Neural cell (in vitro differentiated cells): ENCODE data around the gene SLC25A47. TPM values are rescaled to one million over a fixed set of nuclear protein-coding genes. Genes with fewer than 3 reads are reported as not detected.

Source experiments
- H2AFZ ChIP-seq: fragments of 200-600, 300-800 bp; sonication (generic), shearing (Covaris generic); 2 replicates; pipeline ENCODE4 v1.6.0; 2014; ENCODE audit warnings: low read depth, mild to moderate bottlenecking, antibody characterized with exemption, low read length, moderate library complexity
- H3F3A ChIP-seq: fragments of 200-600 bp; shearing (Covaris generic); 2 replicates; pipeline ENCODE4 v1.6.1; 2016; ENCODE audit warnings: mild to moderate bottlenecking, moderate library complexity, mixed read lengths, antibody characterized with exemption, low read length; ENCODE audit not compliant: insufficient read depth, poor library complexity, severe bottlenecking
- H3K27ac ChIP-seq: fragments of 200-600, 300-800 bp; sonication (generic), shearing (Covaris generic); 2 replicates; pipeline ENCODE4 v1.5.1; 2014; ENCODE audit warnings: mild to moderate bottlenecking, low read length, moderate library complexity
- H3K27me3 ChIP-seq: fragments of 300-800, 200-600 bp; sonication (generic), shearing (Covaris generic); 2 replicates; pipeline ENCODE4 v1.6.0; 2014; ENCODE audit warnings: mild to moderate bottlenecking, low read depth, low read length, moderate library complexity; ENCODE audit not compliant: insufficient read depth
- H3K36me3 ChIP-seq: fragments of 300-800, 200-600 bp; sonication (generic), shearing (Covaris generic); 2 replicates; pipeline ENCODE4 v1.5.1; 2014; ENCODE audit warnings: mild to moderate bottlenecking, antibody characterized with exemption, low read length, moderate library complexity; ENCODE audit not compliant: insufficient read depth
- H3K4me2 ChIP-seq: fragments of 300-800, 200-600 bp; sonication (generic), shearing (Covaris generic); 2 replicates; pipeline ENCODE4 v1.6.0; 2014; ENCODE audit warnings: mild to moderate bottlenecking, low read length
- H3K4me3 ChIP-seq: fragments of 300-800, 200-600 bp; sonication (generic), shearing (Covaris generic); 2 replicates; pipeline ENCODE4 v1.5.1; 2014; ENCODE audit warnings: mild to moderate bottlenecking, low read length, moderate library complexity
- H3K79me2 ChIP-seq: fragments of 200-600 bp; shearing (Covaris generic); replicated peaks from 2 replicates; pipeline ENCODE4 v1.6.0; 2014; ENCODE audit warnings: mild to moderate bottlenecking, low read length, moderate library complexity; ENCODE audit not compliant: insufficient read depth
- H3K9ac ChIP-seq: fragments of 300-800, 200-600 bp; sonication (generic), shearing (Covaris generic); 2 replicates; pipeline ENCODE4 v1.6.1; 2016; ENCODE audit warnings: mild to moderate bottlenecking, low read length, mixed read lengths
- H3K9me2 ChIP-seq: fragments of 200-600 bp; shearing (Covaris generic); 2 replicates; pipeline ENCODE4 v1.6.1; 2016; ENCODE audit warnings: mild to moderate bottlenecking, low read length, mixed read lengths; ENCODE audit not compliant: insufficient read depth
- H3K9me3 ChIP-seq: fragments of 200-600, 300-800 bp; sonication (generic), shearing (Covaris generic); 2 replicates; pipeline ENCODE4 v1.6.1; 2016; ENCODE audit warnings: mild to moderate bottlenecking, mixed run types, low read length, moderate library complexity, mixed read lengths
- H4K20me1 ChIP-seq: fragments of 200-600 bp; shearing (Covaris generic); 2 replicates; pipeline ENCODE4 v1.6.1; 2016; ENCODE audit warnings: mild to moderate bottlenecking, mixed run types; ENCODE audit not compliant: insufficient read depth
- EP300 ChIP-seq: fragments of 450-650 bp; conservative IDR thresholded peaks from 2 replicates; pipeline ENCODE4 v1.6.1; 2014; ENCODE audit warnings: antibody characterized with exemption, mild to moderate bottlenecking, moderate library complexity; ENCODE audit not compliant: poor library complexity, severe bottlenecking
- EZH2 ChIP-seq: fragments of 200-600, 300-800 bp; shearing (Covaris generic), sonication (generic); IDR thresholded peaks from 2 replicates; pipeline ENCODE4 v1.6.1; 2014; ENCODE audit warnings: antibody characterized with exemption, low read length, borderline replicate concordance, mild to moderate bottlenecking; ENCODE audit not compliant: insufficient read depth, poor library complexity, severe bottlenecking
- MXI1 ChIP-seq: fragments of 450-650 bp; conservative IDR thresholded peaks from 2 replicates; pipeline ENCODE4 v1.6.1; 2014; ENCODE audit warnings: antibody characterized with exemption, mild to moderate bottlenecking; ENCODE audit not compliant: poor library complexity, severe bottlenecking
- POLR2AphosphoS5 ChIP-seq: IDR thresholded peaks from 2 replicates; pipeline ENCODE4 v1.6.1; 2012
- RAD21 ChIP-seq: fragments of 450-650 bp; conservative IDR thresholded peaks from 2 replicates; pipeline ENCODE4 v1.6.1; 2014; ENCODE audit warnings: antibody characterized with exemption, mild to moderate bottlenecking, moderate library complexity
- SMC3 ChIP-seq: fragments of 450-650 bp; conservative IDR thresholded peaks from 2 replicates; pipeline ENCODE4 v1.6.1; 2014; ENCODE audit warnings: antibody characterized with exemption, mild to moderate bottlenecking, moderate library complexity; ENCODE audit not compliant: poor library complexity
- TAF1 ChIP-seq: IDR thresholded peaks from 2 replicates; pipeline ENCODE4 v1.6.1; 2012; ENCODE audit warnings: low read depth
- polyA plus RNA-seq: library from polyadenylated mRNA; depleted of rRNA; stranded (reverse); fragments of >200 nt; gene quantifications from 2 replicates; pipeline ENCODE4 v1.2.3, GENCODE V29; 2014
- TF ChIP-seq, protein P1 (sequence below): IDR thresholded peaks from 2 replicates; pipeline ENCODE4 v1.6.1; 2012; ENCODE audit warnings: borderline replicate concordance
- TF ChIP-seq, protein P2 (sequence below): fragments of 450-650 bp; IDR thresholded peaks from 2 replicates; pipeline ENCODE4 v1.5.1; 2014; ENCODE audit warnings: antibody characterized with exemption, mild to moderate bottlenecking, moderate library complexity; ENCODE audit not compliant: poor library complexity, severe bottlenecking

Gene SLC25A47
- polyA plus RNA-seq, 1 donor from 2014 or later: not detected

DNA sequence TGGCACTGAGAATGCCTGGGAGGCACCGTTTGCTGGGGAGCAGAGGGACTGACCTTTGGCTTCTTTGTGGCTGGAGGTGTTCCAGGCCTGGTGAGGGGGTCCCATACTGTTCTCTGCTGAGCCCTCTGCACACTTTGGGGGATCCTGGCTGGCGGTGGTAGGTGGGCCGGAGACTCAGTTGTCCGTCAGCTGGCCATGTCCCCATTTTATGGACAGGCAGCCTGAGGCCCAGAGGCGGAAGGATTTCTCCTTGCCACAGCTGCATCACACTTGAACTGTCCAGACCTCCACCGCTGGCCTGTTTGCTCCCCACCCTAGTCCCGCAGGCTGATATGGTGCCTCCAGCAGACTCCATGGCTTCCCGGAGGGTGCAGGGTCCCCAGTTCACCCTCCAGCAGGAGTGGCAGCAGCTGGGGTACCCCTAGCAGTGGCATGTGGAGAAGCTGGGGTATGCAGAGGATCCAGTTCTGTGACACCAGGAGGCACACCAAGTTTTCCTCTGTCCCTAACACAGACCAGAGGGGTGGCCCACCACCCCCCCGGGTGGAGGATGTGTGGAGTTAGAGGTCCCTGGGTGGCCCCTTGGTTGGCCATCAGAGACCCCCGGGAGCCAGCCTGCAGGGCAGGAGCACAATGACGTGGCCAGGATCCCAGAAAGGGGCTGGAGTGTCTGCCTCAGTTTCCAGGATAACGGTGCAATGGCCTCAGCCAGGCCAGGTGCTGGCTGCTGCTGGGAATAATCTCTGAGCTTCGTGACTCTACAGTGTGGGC lies 31.6 kb upstream of the SLC25A47 start:
- no peaks in the 10 kb centered on the region for H3K9me2 ChIP-seq
- H3K27me3 ChIP-seq: no peaks in the 10 kb centered on the region
- no peak overlapping the region for H2AFZ ChIP-seq
- TF ChIP-seq EP300 (no peak), MXI1 (no peak), EZH2 (no peak), POLR2AphosphoS5 (no peak), TAF1 (no peak), RAD21 (no peak), SMC3 (no peak)
- TF ChIP-seq, protein P1, sequence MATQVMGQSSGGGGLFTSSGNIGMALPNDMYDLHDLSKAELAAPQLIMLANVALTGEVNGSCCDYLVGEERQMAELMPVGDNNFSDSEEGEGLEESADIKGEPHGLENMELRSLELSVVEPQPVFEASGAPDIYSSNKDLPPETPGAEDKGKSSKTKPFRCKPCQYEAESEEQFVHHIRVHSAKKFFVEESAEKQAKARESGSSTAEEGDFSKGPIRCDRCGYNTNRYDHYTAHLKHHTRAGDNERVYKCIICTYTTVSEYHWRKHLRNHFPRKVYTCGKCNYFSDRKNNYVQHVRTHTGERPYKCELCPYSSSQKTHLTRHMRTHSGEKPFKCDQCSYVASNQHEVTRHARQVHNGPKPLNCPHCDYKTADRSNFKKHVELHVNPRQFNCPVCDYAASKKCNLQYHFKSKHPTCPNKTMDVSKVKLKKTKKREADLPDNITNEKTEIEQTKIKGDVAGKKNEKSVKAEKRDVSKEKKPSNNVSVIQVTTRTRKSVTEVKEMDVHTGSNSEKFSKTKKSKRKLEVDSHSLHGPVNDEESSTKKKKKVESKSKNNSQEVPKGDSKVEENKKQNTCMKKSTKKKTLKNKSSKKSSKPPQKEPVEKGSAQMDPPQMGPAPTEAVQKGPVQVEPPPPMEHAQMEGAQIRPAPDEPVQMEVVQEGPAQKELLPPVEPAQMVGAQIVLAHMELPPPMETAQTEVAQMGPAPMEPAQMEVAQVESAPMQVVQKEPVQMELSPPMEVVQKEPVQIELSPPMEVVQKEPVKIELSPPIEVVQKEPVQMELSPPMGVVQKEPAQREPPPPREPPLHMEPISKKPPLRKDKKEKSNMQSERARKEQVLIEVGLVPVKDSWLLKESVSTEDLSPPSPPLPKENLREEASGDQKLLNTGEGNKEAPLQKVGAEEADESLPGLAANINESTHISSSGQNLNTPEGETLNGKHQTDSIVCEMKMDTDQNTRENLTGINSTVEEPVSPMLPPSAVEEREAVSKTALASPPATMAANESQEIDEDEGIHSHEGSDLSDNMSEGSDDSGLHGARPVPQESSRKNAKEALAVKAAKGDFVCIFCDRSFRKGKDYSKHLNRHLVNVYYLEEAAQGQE: no peak
- TF ChIP-seq, protein P2, sequence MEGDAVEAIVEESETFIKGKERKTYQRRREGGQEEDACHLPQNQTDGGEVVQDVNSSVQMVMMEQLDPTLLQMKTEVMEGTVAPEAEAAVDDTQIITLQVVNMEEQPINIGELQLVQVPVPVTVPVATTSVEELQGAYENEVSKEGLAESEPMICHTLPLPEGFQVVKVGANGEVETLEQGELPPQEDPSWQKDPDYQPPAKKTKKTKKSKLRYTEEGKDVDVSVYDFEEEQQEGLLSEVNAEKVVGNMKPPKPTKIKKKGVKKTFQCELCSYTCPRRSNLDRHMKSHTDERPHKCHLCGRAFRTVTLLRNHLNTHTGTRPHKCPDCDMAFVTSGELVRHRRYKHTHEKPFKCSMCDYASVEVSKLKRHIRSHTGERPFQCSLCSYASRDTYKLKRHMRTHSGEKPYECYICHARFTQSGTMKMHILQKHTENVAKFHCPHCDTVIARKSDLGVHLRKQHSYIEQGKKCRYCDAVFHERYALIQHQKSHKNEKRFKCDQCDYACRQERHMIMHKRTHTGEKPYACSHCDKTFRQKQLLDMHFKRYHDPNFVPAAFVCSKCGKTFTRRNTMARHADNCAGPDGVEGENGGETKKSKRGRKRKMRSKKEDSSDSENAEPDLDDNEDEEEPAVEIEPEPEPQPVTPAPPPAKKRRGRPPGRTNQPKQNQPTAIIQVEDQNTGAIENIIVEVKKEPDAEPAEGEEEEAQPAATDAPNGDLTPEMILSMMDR: no peak
- H3K4me3 ChIP-seq: no peak overlapping the region
- no peaks in the 10 kb centered on the region for H3F3A ChIP-seq
- H3K9ac ChIP-seq: no peak overlapping the region
- no peak overlapping the region for H3K4me2 ChIP-seq
- no peaks in the 10 kb centered on the region for H4K20me1 ChIP-seq
- H3K27ac ChIP-seq: no peak overlapping the region
- H3K9me3 ChIP-seq: no peaks in the 10 kb centered on the region
- H3K79me2 ChIP-seq: no peaks in the 10 kb centered on the region
- peaks cover 8% of the 10 kb centered on the region for H3K36me3 ChIP-seq

DNA sequence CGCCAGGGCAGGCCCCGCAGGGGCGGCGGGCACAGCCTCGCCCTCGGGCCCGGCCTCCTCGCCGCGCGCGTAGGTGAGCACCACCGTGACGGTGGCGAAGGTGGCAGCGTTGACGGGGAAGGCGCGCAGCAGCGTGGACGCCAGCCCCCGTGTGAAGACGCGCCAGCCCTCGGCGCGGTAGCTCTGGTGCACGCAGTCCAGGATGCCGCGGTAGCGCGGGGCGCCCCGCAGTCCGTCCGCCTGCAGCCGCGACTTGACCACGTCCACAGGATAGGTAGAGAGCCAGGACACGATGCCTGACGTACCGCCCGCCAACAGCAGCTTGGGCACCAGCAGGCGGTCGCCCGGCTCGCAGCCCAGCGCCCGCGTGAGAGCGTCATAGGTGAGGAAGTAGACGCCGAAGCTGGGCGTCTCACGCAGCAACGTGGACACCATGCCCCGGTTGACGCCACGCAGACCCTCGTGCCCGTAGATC lies 30.8 kb upstream of the SLC25A47 start:
- Histone ChIP-seq H3K36me3 (peaks cover 8% of the 10 kb centered on the region), H3K4me2 (no peak overlapping the region), H3K9me3 (no peaks in the 10 kb centered on the region), H2AFZ (no peak overlapping the region), H3F3A (no peaks in the 10 kb centered on the region), H3K27me3 (no peaks in the 10 kb centered on the region), H3K9ac (no peak overlapping the region), H4K20me1 (no peaks in the 10 kb centered on the region), H3K9me2 (no peaks in the 10 kb centered on the region), H3K79me2 (no peaks in the 10 kb centered on the region), H3K27ac (no peak overlapping the region), H3K4me3 (no peak overlapping the region)
- TF ChIP-seq, protein P2: no peak
- TF ChIP-seq EP300: no peak
- TF ChIP-seq, protein P1: no peak
- no peak for TF ChIP-seq MXI1
- TF ChIP-seq TAF1: no peak
- TF ChIP-seq RAD21: no peak
- no peak for TF ChIP-seq EZH2
- no peak for TF ChIP-seq POLR2AphosphoS5
- TF ChIP-seq SMC3: no peak
